Ishikawa (cell line): ENCODE results near the gene AP3S2.

Source experiments
- CEBPB ChIP-seq: IDR thresholded peaks from 2 replicates; pipeline ENCODE4 v1.6.1; 2012
- CREB1 ChIP-seq: IDR thresholded peaks from 2 replicates; pipeline ENCODE4 v1.6.1; 2012; ENCODE audit warnings: low read depth
- EGR1 ChIP-seq: IDR thresholded peaks from 2 replicates; pipeline ENCODE4 v1.6.1; 2012
- EP300 ChIP-seq: IDR thresholded peaks from 2 replicates; pipeline ENCODE4 v1.6.1; 2012; ENCODE audit warnings: borderline replicate concordance
- FOXM1 ChIP-seq: IDR thresholded peaks from 2 replicates; pipeline ENCODE4 v1.6.1; 2012; ENCODE audit warnings: low read depth, borderline replicate concordance
- MAX ChIP-seq: IDR thresholded peaks from 2 replicates; pipeline ENCODE4 v1.6.1; 2012
- NFIC ChIP-seq: IDR thresholded peaks from 2 replicates; pipeline ENCODE4 v1.6.1; 2012
- RAD21 ChIP-seq: IDR thresholded peaks from 2 replicates; pipeline ENCODE4 v1.6.1; 2012; ENCODE audit warnings: low read depth
- REST ChIP-seq: IDR thresholded peaks from 2 replicates; pipeline ENCODE4 v1.6.1; 2012; ENCODE audit warnings: low read depth, mild to moderate bottlenecking
- TAF1 ChIP-seq: IDR thresholded peaks from 2 replicates; pipeline ENCODE4 v1.6.1; 2012; ENCODE audit warnings: low read depth, mild to moderate bottlenecking
- TCF12 ChIP-seq: IDR thresholded peaks from 2 replicates; pipeline ENCODE4 v1.6.1; 2012; ENCODE audit warnings: low read depth
- TEAD4 ChIP-seq: IDR thresholded peaks from 2 replicates; pipeline ENCODE4 v1.6.1; 2012
- USF1 ChIP-seq: IDR thresholded peaks from 2 replicates; pipeline ENCODE4 v1.6.1; 2012
- YY1 ChIP-seq: IDR thresholded peaks from 2 replicates; pipeline ENCODE4 v1.6.1; 2012; ENCODE audit warnings: low read depth
- ZBTB7A ChIP-seq: IDR thresholded peaks from 2 replicates; pipeline ENCODE4 v1.6.1; 2012; ENCODE audit warnings: low read depth

The AP3S2 gene

GRCh38 chr15:89790206-89790605 lies 103.6 kb downstream of the AP3S2 start:
- no peak for TF ChIP-seq TAF1
- no peak for TF ChIP-seq TEAD4
- TF ChIP-seq USF1, result no peak
- TF ChIP-seq TCF12, result no peak
- TF ChIP-seq EGR1, result no peak
- no peak for TF ChIP-seq FOXM1
- TF ChIP-seq CEBPB, result no peak
- no peak for TF ChIP-seq REST
- no peak for TF ChIP-seq NFIC
- TF ChIP-seq ZBTB7A, result no peak
- no peak for TF ChIP-seq YY1
- TF ChIP-seq EP300, result no peak
- TF ChIP-seq RAD21, result no peak
- no peak for TF ChIP-seq MAX
- TF ChIP-seq CREB1, result no peak

- TF ChIP-seq EP300 (no peak), TAF1 (no peak), FOXM1 (no peak), TEAD4 (no peak), EGR1 (no peak), YY1 (no peak), REST (no peak), TCF12 (no peak), NFIC (no peak), RAD21 (no peak), MAX (no peak), CREB1 (no peak), ZBTB7A (no peak), CEBPB (no peak), USF1 (no peak)
These were observed 105.8 kb downstream of the AP3S2 start for GRCh38 chr15:89787944-89788343.

GRCh38 chr15:89785774-89786140 lies 108.0 kb downstream of the AP3S2 start:
- no peak for TF ChIP-seq EP300
- no peak for TF ChIP-seq TCF12
- TF ChIP-seq FOXM1, result no peak

GRCh38 chr15:89785064-89785773 lies 108.6 kb downstream of the AP3S2 start:
- TF ChIP-seq EGR1 (no peak), CREB1 (no peak), RAD21 (no peak), CEBPB (no peak), MAX (no peak), REST (no peak), NFIC (no peak), TAF1 (no peak), ZBTB7A (no peak), TCF12 (no peak), FOXM1 (no peak), TEAD4 (no peak), USF1 (no peak), YY1 (no peak)
